H1 (cell line): ENCODE measurements around the gene IL17D. TPM values are rescaled to one million over a fixed set of nuclear protein-coding genes. Genes with fewer than 3 reads are reported as not detected.

ENCODE experiments used
- CTCF ChIA-PET: fragments of 300-600 bp; sonication (Branson Sonifier 250); formaldehyde crosslinking; loops from one replicate; lab custom pipeline; 2021; ENCODE audit not compliant: partially characterized antibody; lab: Charles Lee
- POLR2A ChIA-PET: fragments of 300-600 bp; sonication (Branson Sonifier 250); formaldehyde crosslinking; loops from one replicate; lab custom pipeline; 2021; ENCODE audit warnings: inconsistent platforms; ENCODE audit not compliant: partially characterized antibody; lab: Charles Lee
- DNase-seq, 2 experiments: peaks; one replicate each; pipeline versions ENCODE4 v3.0.0 to v3.0.0-alpha.2; 2010 to 2022; ENCODE audit warnings: low spot score in 2 of 2, low read depth in 1 of 2, mixed read lengths in 1 of 2
- FAIRE-seq: peaks from 2 replicates; lab custom pipeline; 2011; peaks lifted over from hg19 to GRCh38; lab: Jason Lieb, UNC
- H2AFZ ChIP-seq: 2 replicates; pipeline ENCODE4 v1.8.1; 2012; ENCODE audit warnings: low read length, inconsistent platforms
- H2AK5ac ChIP-seq: 2 replicates; pipeline ENCODE4 v1.6.1; 2013; ENCODE audit warnings: low read depth, low read length
- H2BK120ac ChIP-seq: replicated peaks from 2 replicates; pipeline ENCODE3; 2013; ENCODE audit warnings: low read depth, low read length, inconsistent platforms
- H2BK12ac ChIP-seq: 2 replicates; pipeline ENCODE4 v1.6.1; 2013; ENCODE audit warnings: low read depth, low read length
- H2BK15ac ChIP-seq: 2 replicates; pipeline ENCODE4 v1.6.1; 2013; ENCODE audit warnings: low read length
- H2BK20ac ChIP-seq: 2 replicates; pipeline ENCODE4 v1.6.1; 2013; ENCODE audit warnings: low read length
- H2BK5ac ChIP-seq: 2 replicates; pipeline ENCODE4 v1.6.1; 2013; ENCODE audit warnings: low read depth, low read length
- H3K14ac ChIP-seq: 2 replicates; pipeline ENCODE4 v1.6.1; 2013; ENCODE audit warnings: inconsistent platforms; ENCODE audit not compliant: insufficient read length
- H3K18ac ChIP-seq: 2 replicates; pipeline ENCODE4 v1.6.1; 2013; ENCODE audit warnings: low read length; ENCODE audit errors: extremely low read depth
- H3K23ac ChIP-seq: 2 replicates; pipeline ENCODE4 v1.6.1; 2013; ENCODE audit warnings: inconsistent platforms; ENCODE audit not compliant: insufficient read length
- H3K23me2 ChIP-seq: 2 replicates; pipeline ENCODE4 v1.6.1; 2013; ENCODE audit warnings: low read depth, low read length
- H3K27ac ChIP-seq: 2 replicates; pipeline ENCODE4 v1.6.1; 2011; ENCODE audit warnings: low read depth, low read length, inconsistent platforms
- H3K27me3 ChIP-seq, 4 experiments: replicated peaks in 1 of 4; 1 replicate in 1 of 4; 2 replicates in 3 of 4; pipeline versions ENCODE4 v1.6.1 to v1.8.1; 2011 to 2013; ENCODE audit warnings: low read length in 3 of 4, mild to moderate bottlenecking in 3 of 4, inconsistent platforms in 2 of 4, mixed read lengths in 2 of 4, moderate library complexity in 1 of 4; ENCODE audit not compliant: control insufficient read depth in 3 of 4, insufficient read depth in 3 of 4; ENCODE audit errors: extremely low read depth in 1 of 4
- H3K36me3 ChIP-seq, 4 experiments: 2 replicates each; pipeline versions ENCODE4 v1.6.1 to v1.8.1; 2011 to 2013; ENCODE audit warnings: mild to moderate bottlenecking in 4 of 4, low read length in 3 of 4, moderate library complexity in 2 of 4, control low read depth in 1 of 4, inconsistent platforms in 1 of 4; ENCODE audit not compliant: insufficient read depth in 4 of 4, control insufficient read depth in 2 of 4
- H3K4ac ChIP-seq: replicated peaks from 2 replicates; pipeline ENCODE3; 2013; ENCODE audit warnings: low read length, low read depth, mixed read lengths, inconsistent platforms; ENCODE audit not compliant: insufficient read length
- H3K4me1 ChIP-seq, 4 experiments: replicated peaks in 1 of 4; 1 replicate in 1 of 4; 2 replicates in 3 of 4; pipeline versions ENCODE4 v1.6.1 to v1.8.1; 2011 to 2013; ENCODE audit warnings: low read length in 3 of 4, inconsistent platforms in 2 of 4, mixed read lengths in 1 of 4; ENCODE audit not compliant: insufficient read depth in 4 of 4, control insufficient read depth in 3 of 4
- H3K4me2 ChIP-seq, 2 experiments: 2 replicates each; pipeline versions ENCODE4 v1.6.1 to v1.8.1; 2011 to 2013; ENCODE audit warnings: low read depth in 2 of 2, low read length in 2 of 2, control low read depth in 1 of 2, inconsistent platforms in 1 of 2, mild to moderate bottlenecking in 1 of 2; ENCODE audit not compliant: insufficient read depth in 1 of 2
- H3K4me3 ChIP-seq, 4 experiments: fragments of 200-600, 300-600 bp in 1 of 4; sonication (generic), shearing (Covaris generic), sonication (Bioruptor Twin) in 1 of 4; 2 replicates each; pipeline versions ENCODE4 v1.5.1 to v1.8.1; 2011 to 2016; ENCODE audit warnings: low read length in 4 of 4, low read depth in 3 of 4, control low read depth in 2 of 4, inconsistent platforms in 2 of 4, mild to moderate bottlenecking in 2 of 4, mixed read lengths in 1 of 4, moderate library complexity in 1 of 4; ENCODE audit not compliant: insufficient read depth in 2 of 4; ENCODE audit errors: extremely low read depth in 1 of 4
- H3K56ac ChIP-seq: replicated peaks from 2 replicates; pipeline ENCODE3; 2013; ENCODE audit warnings: low read depth, mild to moderate bottlenecking, mixed read lengths, low read length, inconsistent platforms; ENCODE audit not compliant: insufficient read length
- H3K79me1 ChIP-seq: 2 replicates; pipeline ENCODE4 v1.6.1; 2013; ENCODE audit warnings: low read depth, low read length, control low read depth
- H3K79me2 ChIP-seq, 2 experiments: 2 replicates each; pipeline versions ENCODE4 v1.6.1 to v1.8.1; 2012 to 2013; ENCODE audit warnings: low read length in 2 of 2, mild to moderate bottlenecking in 2 of 2, inconsistent platforms in 1 of 2; ENCODE audit not compliant: insufficient read depth in 2 of 2, control insufficient read depth in 1 of 2
- H3K9ac ChIP-seq, 4 experiments: replicated peaks in 1 of 4; 1 replicate in 1 of 4; 2 replicates in 3 of 4; pipeline versions ENCODE4 v1.6.1 to v1.8.1; 2011 to 2013; ENCODE audit warnings: low read depth in 3 of 4, low read length in 3 of 4, control low read depth in 2 of 4, mild to moderate bottlenecking in 2 of 4, moderate library complexity in 2 of 4, inconsistent platforms in 1 of 4; ENCODE audit errors: extremely low read depth in 1 of 4
- H3K9me3 ChIP-seq, 2 experiments: 2 replicates each; pipeline versions ENCODE4 v1.6.1 to v1.8.1; 2012 to 2013; ENCODE audit warnings: mild to moderate bottlenecking in 2 of 2, moderate library complexity in 2 of 2, control low read depth in 1 of 2, inconsistent platforms in 1 of 2, low read depth in 1 of 2, low read length in 1 of 2, mixed read lengths in 1 of 2; ENCODE audit not compliant: insufficient read depth in 2 of 2
- H4K20me1 ChIP-seq, 2 experiments: replicated peaks in 1 of 2; 2 replicates each; pipeline versions ENCODE3 to v1.8.1; 2011 to 2013; ENCODE audit warnings: inconsistent platforms in 2 of 2, low read length in 2 of 2, mild to moderate bottlenecking in 1 of 2; ENCODE audit not compliant: insufficient read depth in 2 of 2, control insufficient read depth in 1 of 2
- H4K5ac ChIP-seq: 2 replicates; pipeline ENCODE4 v1.6.1; 2013; ENCODE audit warnings: low read length, low read depth, mixed read lengths, inconsistent platforms; ENCODE audit not compliant: insufficient read length
- H4K8ac ChIP-seq: 2 replicates; pipeline ENCODE4 v1.8.0; 2013; ENCODE audit warnings: mild to moderate bottlenecking, moderate library complexity, low read length, inconsistent platforms; ENCODE audit not compliant: insufficient read depth; ENCODE audit errors: extremely low read depth
- H4K91ac ChIP-seq: replicated peaks from 2 replicates; pipeline ENCODE3; 2013; ENCODE audit warnings: low read length, mixed read lengths, inconsistent platforms; ENCODE audit not compliant: insufficient read length
- ATF3 ChIP-seq: IDR thresholded peaks from 2 replicates; pipeline ENCODE4 v1.6.1; 2011; ENCODE audit warnings: low read depth, mild to moderate bottlenecking, low read length; ENCODE audit not compliant: insufficient read depth
- CTCF ChIP-seq, 3 experiments: IDR thresholded peaks; 1 replicate in 2 of 3; 2 replicates in 1 of 3; pipeline versions ENCODE4 v1.5.1 to v1.6.1; 2011; ENCODE audit warnings: low read length in 3 of 3, mild to moderate bottlenecking in 3 of 3, inconsistent platforms in 2 of 3, low read depth in 1 of 3, moderate library complexity in 1 of 3; ENCODE audit not compliant: insufficient read depth in 1 of 3; ENCODE audit errors: control extremely low read depth in 1 of 3
- EGR1 ChIP-seq: IDR thresholded peaks from 2 replicates; pipeline ENCODE4 v1.6.1; 2011; ENCODE audit warnings: low read depth, low read length, borderline replicate concordance
- HDAC6 ChIP-seq: IDR thresholded peaks from one replicate; pipeline ENCODE4 v1.7.1; 2012; ENCODE audit warnings: low read depth, mild to moderate bottlenecking, inconsistent platforms, low read length, moderate library complexity
- JUN ChIP-seq: IDR thresholded peaks from 2 replicates; pipeline ENCODE4 v1.6.1; 2011; ENCODE audit warnings: low read depth, mild to moderate bottlenecking, improper control_type of control experiment, low read length
- NANOG ChIP-seq: IDR thresholded peaks from 2 replicates; pipeline ENCODE4 v1.6.1; 2011; ENCODE audit warnings: low read length, low read depth, mild to moderate bottlenecking, inconsistent platforms; ENCODE audit not compliant: insufficient read depth, poor library complexity, severe bottlenecking
- SP1 ChIP-seq: IDR thresholded peaks from 2 replicates; pipeline ENCODE4 v1.6.1; 2011; ENCODE audit warnings: low read depth, low read length
- SP2 ChIP-seq: IDR thresholded peaks from 2 replicates; pipeline ENCODE4 v1.6.1; 2012; ENCODE audit warnings: mild to moderate bottlenecking, low read length, inconsistent platforms
- SRF ChIP-seq: IDR thresholded peaks from 2 replicates; pipeline ENCODE4 v1.6.1; 2011; ENCODE audit warnings: mild to moderate bottlenecking, low read depth, low read length, moderate library complexity
- TAF1 ChIP-seq: IDR thresholded peaks from 2 replicates; pipeline ENCODE4 v1.6.1; 2011; ENCODE audit warnings: mild to moderate bottlenecking, low read depth, low read length
- YY1 ChIP-seq: IDR thresholded peaks from 2 replicates; pipeline ENCODE4 v1.6.1; 2011; ENCODE audit warnings: low read depth, mild to moderate bottlenecking, low read length
- ZNF274 ChIP-seq: IDR thresholded peaks from 2 replicates; pipeline ENCODE4 v1.7.0; 2012; ENCODE audit warnings: low read length, borderline replicate concordance; ENCODE audit errors: extremely low read depth
- WGBS, 2 experiments: shearing (Covaris generic) in 1 of 2; methylation state at CpG; one replicate each; pipeline versions ENCODE4 v1.1.6 to v1.1.7; 2013 to 2015; ENCODE audit warnings: low lambda C conversion rate in 2 of 2, mixed read lengths in 2 of 2, inconsistent platforms in 1 of 2, low coverage in 1 of 2, missing lambda C conversion rate in 1 of 2; ENCODE audit not compliant: insufficient replicate concordance in 2 of 2, insufficient coverage in 1 of 2, insufficient read length in 1 of 2; ENCODE audit errors: extremely low coverage in 1 of 2, missing lambda C conversion rate in 1 of 2; 5-methylcytosine and 5-hydroxymethylcytosine counted together
- polyA plus RNA-seq, 7 experiments: library from polyadenylated mRNA; depleted of rRNA in 3 of 7; stranded (reverse) in 5 of 7; unstranded in 2 of 7; fragments of >200 nt in 5 of 7; fragments of 200-250 nt in 2 of 7; gene quantifications; 1 replicate in 5 of 7; 2 replicates in 1 of 7; 4 replicates in 1 of 7; pipeline versions ENCODE4 v1.2.1 to v1.2.3, GENCODE V29; 2011 to 2013; ENCODE audit warnings: missing spikeins in 2 of 7, mixed read lengths in 2 of 7
- total RNA-seq: library from RNA; stranded (reverse); fragmentation: NEBNext Ultra II Directional; extraction: Animal tissue kit (Norgen Biotek cat#: 25700); gene quantifications from 2 replicates; pipeline ENCODE4 v1.2.1, GENCODE V29; 2021

The IL17D gene
- total and polyA plus RNA-seq, 2 of the 8 experiments (the other 6 are each of a cell fraction or from before 2014, with no cell fraction given): 0.56 to 0.59 TPM

GRCh38 chr13:20727856-20728255, 24.4 kb downstream of the IL17D start:
- H3K79me1 ChIP-seq: no peaks in the 10 kb centered on the region; the same call in 1 of the 2 replicates
- no peaks in the 10 kb centered on the region for H3K9me3 ChIP-seq
- no peaks in the 10 kb centered on the region for H3K4me1 ChIP-seq
- ChIA-PET CTCF (interaction anchor here (0.6 to 1.3 kb wide), 4 partner anchors 12 to 196 kb away, joined by 3 read pairs; no protein-coding TSS in a partner anchor), POLR2A (no interaction called here)
- H3K4ac ChIP-seq: no peak overlapping the region
- DNase-seq (no peak), FAIRE-seq (no peak)
- H2BK120ac ChIP-seq: no peak overlapping the region
- no peak overlapping the region for H2AFZ ChIP-seq
- no peak overlapping the region for H3K4me3 ChIP-seq
- peaks cover 0 to under 1% (median 0%) of the 10 kb centered on the region in 4 experiments; a peak in 1 of 7 replicates for H3K27me3 ChIP-seq
- 85% methylated on average over 6 of the region's 6 CpGs; no CpG with 5 or more reads in 1 of the 2 experiments for WGBS, 2 experiments
- H3K9ac ChIP-seq: no peak overlapping the region
- no peaks in the 10 kb centered on the region for H3K23me2 ChIP-seq
- no peaks in the 10 kb centered on the region for H4K20me1 ChIP-seq
- H3K4me2 ChIP-seq: no peak overlapping the region
- no peak overlapping the region for H3K18ac ChIP-seq
- no peak overlapping the region for H3K23ac ChIP-seq
- H3K56ac ChIP-seq: no peak overlapping the region
- H4K8ac ChIP-seq: no peak overlapping the region
- H3K27ac ChIP-seq: no peak overlapping the region
- no peak overlapping the region for H2AK5ac ChIP-seq
- H2BK20ac ChIP-seq: no peak overlapping the region
- no peak overlapping the region for H2BK12ac ChIP-seq
- no peak overlapping the region for H3K14ac ChIP-seq
- no peak overlapping the region for H2BK5ac ChIP-seq
- no peak overlapping the region for H2BK15ac ChIP-seq
- no peak overlapping the region for H4K91ac ChIP-seq
- no peak overlapping the region for H4K5ac ChIP-seq
- no peaks in the 10 kb centered on the region for H3K79me2 ChIP-seq
- no peaks in the 10 kb centered on the region for H3K36me3 ChIP-seq
- no peak for TF ChIP-seq EGR1
- no peak for TF ChIP-seq NANOG
- no peak for TF ChIP-seq JUN
- TF ChIP-seq ZNF274: no peak
- TF ChIP-seq ATF3: no peak
- no peak for TF ChIP-seq TAF1
- no peak for TF ChIP-seq CTCF (IDR thresholded peaks at IDR 0.05; ENCODE audit: control extremely low read depth in 1 of 3, insufficient read depth in 1 of 3, low read depth in 1 of 3, low read length in 3 of 3)
- no peak for TF ChIP-seq YY1
- TF ChIP-seq HDAC6: no peak
- no peak for TF ChIP-seq SP2
- no peak for TF ChIP-seq SRF
- no peak for TF ChIP-seq SP1
